Measurements from ENCODE around the gene KLK11.

KLK11 gene

DNA sequence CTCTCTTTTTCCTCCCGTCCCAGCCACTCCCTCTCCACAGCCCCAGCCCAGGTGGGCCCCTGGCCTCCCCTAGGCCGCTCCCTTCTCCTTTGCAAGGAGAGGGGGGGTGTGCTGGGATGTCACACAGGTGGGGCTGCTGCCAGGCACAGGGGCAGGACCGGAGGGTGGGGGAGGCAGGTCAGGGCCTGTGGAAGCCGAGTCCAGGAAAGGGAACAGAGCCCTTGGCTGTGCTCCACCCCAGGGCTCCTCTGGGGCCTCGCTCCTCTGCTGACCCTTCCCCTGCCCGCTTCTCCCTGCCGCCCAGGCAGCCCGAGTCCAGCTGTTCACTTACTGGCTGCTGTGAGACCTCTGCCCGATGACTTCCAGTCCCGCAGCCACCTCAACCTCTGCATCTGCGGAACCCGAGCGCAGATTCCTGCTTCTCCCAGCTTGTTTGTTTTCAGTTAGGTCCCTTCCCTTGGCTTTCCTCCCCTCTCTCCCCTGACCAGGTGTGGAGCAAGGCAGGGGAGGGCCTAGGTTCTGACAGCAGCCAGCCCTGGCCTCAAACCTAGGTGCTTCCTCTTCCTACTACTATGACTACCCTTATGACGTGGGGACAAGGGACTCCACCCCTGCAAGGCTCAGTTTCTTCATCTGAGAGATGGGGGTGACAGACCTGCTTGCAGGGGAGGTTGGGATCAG is 850 bp upstream of the KLK11 start:
- no peak for DNase-seq
- TF ChIP-seq, protein P1, sequence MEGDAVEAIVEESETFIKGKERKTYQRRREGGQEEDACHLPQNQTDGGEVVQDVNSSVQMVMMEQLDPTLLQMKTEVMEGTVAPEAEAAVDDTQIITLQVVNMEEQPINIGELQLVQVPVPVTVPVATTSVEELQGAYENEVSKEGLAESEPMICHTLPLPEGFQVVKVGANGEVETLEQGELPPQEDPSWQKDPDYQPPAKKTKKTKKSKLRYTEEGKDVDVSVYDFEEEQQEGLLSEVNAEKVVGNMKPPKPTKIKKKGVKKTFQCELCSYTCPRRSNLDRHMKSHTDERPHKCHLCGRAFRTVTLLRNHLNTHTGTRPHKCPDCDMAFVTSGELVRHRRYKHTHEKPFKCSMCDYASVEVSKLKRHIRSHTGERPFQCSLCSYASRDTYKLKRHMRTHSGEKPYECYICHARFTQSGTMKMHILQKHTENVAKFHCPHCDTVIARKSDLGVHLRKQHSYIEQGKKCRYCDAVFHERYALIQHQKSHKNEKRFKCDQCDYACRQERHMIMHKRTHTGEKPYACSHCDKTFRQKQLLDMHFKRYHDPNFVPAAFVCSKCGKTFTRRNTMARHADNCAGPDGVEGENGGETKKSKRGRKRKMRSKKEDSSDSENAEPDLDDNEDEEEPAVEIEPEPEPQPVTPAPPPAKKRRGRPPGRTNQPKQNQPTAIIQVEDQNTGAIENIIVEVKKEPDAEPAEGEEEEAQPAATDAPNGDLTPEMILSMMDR (IDR thresholded peaks at IDR 0.05; ENCODE audit: low read depth, low read length), result no peak
- H3K36me3 ChIP-seq, result no peaks in the 10 kb centered on the region
- H3K27me3 ChIP-seq, result peaks cover 57% of the 10 kb centered on the region
- no peaks in the 10 kb centered on the region; the same call in 1 of the 2 replicates for H3K9me3 ChIP-seq
- no peaks in the 10 kb centered on the region for H3K4me1 ChIP-seq
- H3K4me3 ChIP-seq (ENCODE audit: low read depth, low read length), result no peak overlapping the region

GRCh38 chr19:51025809-51026553 is 435 bp downstream of the KLK11 start:
- TF ChIP-seq, protein P1 (IDR thresholded peaks at IDR 0.05; ENCODE audit: low read depth, low read length), result no peak
- Histone ChIP-seq H3K4me3 (ENCODE audit: low read depth, low read length) (no peak overlapping the region), H3K4me1 (no peaks in the 10 kb centered on the region), H3K27me3 (peaks cover 66% of the 10 kb centered on the region), H3K36me3 (no peaks in the 10 kb centered on the region), H3K9me3 (no peaks in the 10 kb centered on the region; the same call in 1 of the 2 replicates)
- no peak for DNase-seq

GRCh38 chr19:51025401-51025800 is 1.0 kb downstream of the KLK11 start:
- no peak for DNase-seq
- no peaks in the 10 kb centered on the region for H3K36me3 ChIP-seq
- H3K9me3 ChIP-seq, result no peaks in the 10 kb centered on the region; the same call in 1 of the 2 replicates
- no peak overlapping the region for H3K4me3 ChIP-seq (ENCODE audit: low read depth, low read length)
- peaks cover 68% of the 10 kb centered on the region for H3K27me3 ChIP-seq
- no peaks in the 10 kb centered on the region for H3K4me1 ChIP-seq
- TF ChIP-seq, protein P1 (IDR thresholded peaks at IDR 0.05; ENCODE audit: low read depth, low read length), result no peak

GRCh38 chr19:51024924-51025323 is 1.5 kb downstream of the KLK11 start:
- H3K4me3 ChIP-seq (ENCODE audit: low read depth, low read length), result no peak overlapping the region
- DNase-seq, result no peak
- H3K36me3 ChIP-seq, result no peaks in the 10 kb centered on the region
- TF ChIP-seq, protein P1 (IDR thresholded peaks at IDR 0.05; ENCODE audit: low read depth, low read length), result no peak
- H3K4me1 ChIP-seq, result no peaks in the 10 kb centered on the region
- no peaks in the 10 kb centered on the region; the same call in 1 of the 2 replicates for H3K9me3 ChIP-seq
- peaks cover 73% of the 10 kb centered on the region for H3K27me3 ChIP-seq

DNA sequence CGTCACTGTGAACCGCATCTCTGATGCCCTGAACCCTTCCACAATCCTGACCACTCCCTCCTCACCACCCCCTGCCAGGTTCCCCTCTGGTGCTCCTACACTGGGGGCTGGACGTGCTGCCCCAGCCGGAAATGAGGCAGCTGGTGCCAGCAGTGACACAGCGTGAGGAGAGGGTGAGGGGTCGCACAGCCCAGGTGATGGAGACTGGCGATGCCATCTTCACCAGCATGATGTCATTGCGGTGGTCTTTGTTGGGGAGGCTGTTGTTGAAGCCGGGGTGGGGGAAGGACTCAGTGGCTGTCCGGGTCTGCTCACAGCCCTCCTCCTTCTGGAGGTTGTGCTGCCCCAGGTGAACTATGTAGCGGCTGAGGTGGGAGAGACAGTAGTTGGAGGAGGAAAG is 2.5 kb downstream of the KLK11 start:
- Histone ChIP-seq H3K36me3 (no peaks in the 10 kb centered on the region), H3K4me1 (no peaks in the 10 kb centered on the region), H3K9me3 (no peaks in the 10 kb centered on the region), H3K4me3 (ENCODE audit: low read depth, low read length) (no peak overlapping the region), H3K27me3 (peaks cover 80% of the 10 kb centered on the region)
- DNase-seq, result no peak
- TF ChIP-seq, protein P1 (IDR thresholded peaks at IDR 0.05; ENCODE audit: low read depth, low read length), result no peak

GRCh38 chr19:51022526-51022925 is 3.9 kb downstream of the KLK11 start:
- Histone ChIP-seq H3K4me1 (no peaks in the 10 kb centered on the region), H3K4me3 (ENCODE audit: low read depth, low read length) (no peak overlapping the region), H3K9me3 (no peaks in the 10 kb centered on the region), H3K27me3 (peaks cover 84% of the 10 kb centered on the region), H3K36me3 (no peaks in the 10 kb centered on the region)
- DNase-seq, result no peak
- TF ChIP-seq, protein P1 (IDR thresholded peaks at IDR 0.05; ENCODE audit: low read depth, low read length), result no peak
